Pancreas (tissue), 10 donors: Measurements from ENCODE around the gene SHANK3. TPM values are rescaled to one million over a fixed set of nuclear protein-coding genes. Genes with fewer than 3 reads are reported as not detected.
A peak's percentile ranks its signal among the peaks of the same experiment; 100 is the strongest.

Experiments
- ATAC-seq, 4 donors: fragments of 200-7000 bp; cut with Tn5 transposase; one replicate each; pipeline versions ENCODE4 v1.8.0 to v1.9.1; 2020; ENCODE audit warnings: mild to moderate bottlenecking in 4 of 4, moderate library complexity in 4 of 4
- DNase-seq, 6 donors: peaks; one replicate each; pipeline ENCODE4 v3.0.0-alpha.2; 2020
- FAIRE-seq: peaks from 2 replicates; lab custom pipeline; 2012; peaks lifted over from hg19 to GRCh38; lab: Jason Lieb, UNC
- H3K27ac ChIP-seq, 4 donors: fragments of 200-600 bp; sonication (generic); 1 replicate in 3 of 4; 2 replicates in 1 of 4; pipeline versions ENCODE4 v1.5.0 to v1.8.0; 2020
- H3K27me3 ChIP-seq, 4 donors: fragments of 200-600 bp; one replicate each; pipeline ENCODE4 v1.8.0; 2021
- H3K36me3 ChIP-seq, 3 donors: fragments of 200-600 bp; sonication (generic) in 1 of 3; one replicate each; pipeline versions ENCODE4 v1.5.0 to v1.8.0; 2020 to 2021
- H3K4me1 ChIP-seq, 3 donors: fragments of 200-600 bp; one replicate each; pipeline ENCODE4 v1.8.0; 2021
- H3K4me3 ChIP-seq, 4 donors: fragments of 200-600 bp; sonication (generic) in 2 of 4; one replicate each; pipeline versions ENCODE4 v1.5.0 to v1.8.0; 2020 to 2021
- H3K9me3 ChIP-seq, 4 donors: fragments of 200-600 bp; one replicate each; pipeline ENCODE4 v1.8.0; 2021
- CTCF ChIP-seq, 4 donors: fragments of 200-600 bp; sonication (generic) in 3 of 4; IDR thresholded peaks; one replicate each; pipeline versions ENCODE4 v1.5.0 to v1.8.0; 2021; ENCODE audit warnings: antibody characterized with exemption in 4 of 4
- WGBS, 2 donors: extraction: QIAGEN DNeasy Blood & Tissue Kit; methylation state at CpG; one replicate each; pipeline ENCODE4 v1.1.7; 2013; 5-methylcytosine and 5-hydroxymethylcytosine counted together
- intact Hi-C, 3 donors: fragments of 100-400 bp; cut with DNase I; formaldehyde crosslinking; loops; one replicate each; pipeline versions ENCODE4 v1.11.1 to v1.14.2; 2022
- polyA plus RNA-seq, 2 donors: library from polyadenylated mRNA; stranded (reverse); fragments of 200-250 nt; gene quantifications; one replicate each; pipeline ENCODE4 v1.2.3, GENCODE V29; 2013
- total RNA-seq, 6 donors: library from RNA; stranded (reverse); fragmentation: NEBNext Ultra II Directional in 4 of 6; extraction: Animal tissue kit (Norgen Biotek cat#: 25700) in 4 of 6; gene quantifications; one replicate each; pipeline versions ENCODE4 v1.2.1 to v1.2.4, GENCODE V29; 2021 to 2023
- donor health status: healthy with polysubstance abuse.
- donor health status: DM: no; HTN: no; CAD: no; lungs with moderate emphysema.
- donor health status: DM: no; HTN: no; CAD: no.
- donor health status: control.
- donor health status: control.
- donor health status: Bipolar disorder and iron deficiency.
- donor health status: DM: yes; HTN: yes; CAD: no.
- donor health status: DM: no; HTN: no; CAD: no.
- donor health status: DM: no; HTN: no; CAD: no.
- donor health status: DM: yes; HTN: yes; CAD: no.

Gene SHANK3
- 1 to 10 TPM; 2.7 to 6.1 (median 3.7) TPM for total RNA-seq
- polyA plus RNA-seq = 10 to 100 TPM; 18.7 to 18.9 TPM

GRCh38 chr22:50672471-50673230 lies at the start of gene SHANK3:
Gene SHANK3 (plus strand): TSS chr22:50672823.
- TF ChIP-seq CTCF (IDR thresholded peaks at IDR 0.05) = no peak
- FAIRE-seq = no peak
- peak within 1 kb of the TSS in 1 of 4 donors; percentile 31 for H3K4me3 ChIP-seq

GRCh38 chr22:50624347-50625130 lies 48.1 kb upstream of the SHANK3 start:
- H3K27me3 ChIP-seq = no peaks in the 10 kb centered on the region
- no peaks in the 10 kb centered on the region for H3K36me3 ChIP-seq
- H3K9me3 ChIP-seq = no peaks in the 10 kb centered on the region
- no peak for TF ChIP-seq CTCF (IDR thresholded peaks at IDR 0.05)
- intact Hi-C loops = no loop called here
- DNase-seq (peak in 2 of 6 donors; percentile 35 to 36), FAIRE-seq (no peak), ATAC-seq (no peak)
- H3K27ac ChIP-seq = no peak overlapping the region
- 73 to 75% methylated on average over 16 of the region's 16 CpGs for WGBS, 2 donors
- H3K4me1 ChIP-seq = peaks cover 19 to 29% (median 25%) of the 10 kb centered on the region in 3 donors
- no peak overlapping the region for H3K4me3 ChIP-seq

More at GRCh38 chr22:50672471-50673230, at the start of gene SHANK3:
- peak in 1 of 4 donors; percentile 10 for ATAC-seq
- peaks cover 0 to 3% (median 0%) of the 10 kb centered on the region in 4 donors for H3K27me3 ChIP-seq
- H3K27ac ChIP-seq = peak within 1 kb of the TSS in 1 of 4 donors; percentile 17
- no peaks in the 10 kb centered on the region for H3K36me3 ChIP-seq
- intact Hi-C loops = no loop called here
- WGBS, 2 donors = 44 to 56% methylated on average over 16 to 23 of the region's 23 CpGs
- no peaks in the 10 kb centered on the region for H3K9me3 ChIP-seq
- H3K4me1 ChIP-seq = no peaks in the 10 kb centered on the region
- DNase-seq = peak in 1 of 6 donors; percentile 58

DNA sequence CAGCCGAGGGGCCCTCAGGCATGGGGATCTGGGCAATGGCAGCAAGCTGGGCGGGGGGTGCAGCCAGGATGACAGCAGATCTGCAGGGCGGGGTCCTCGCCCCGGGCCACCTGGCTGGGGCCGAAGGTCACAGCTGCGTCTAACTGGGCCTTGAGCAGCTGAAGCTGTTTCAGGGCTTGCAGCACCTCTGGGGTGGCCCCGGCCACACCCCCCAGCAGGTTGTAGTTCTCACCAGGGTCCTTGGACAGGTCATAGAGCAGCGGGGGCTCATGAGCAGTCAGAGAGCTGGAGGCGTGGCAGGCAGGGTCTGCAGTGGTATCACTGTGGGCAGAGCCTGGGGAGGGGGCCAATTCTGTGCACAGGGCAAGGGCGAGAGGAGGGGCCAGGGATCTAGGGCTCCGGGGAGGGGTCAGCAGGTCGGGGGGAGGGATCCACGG lies 47.5 kb upstream of the SHANK3 start:
- Histone ChIP-seq H3K36me3 (no peaks in the 10 kb centered on the region), H3K9me3 (no peaks in the 10 kb centered on the region), H3K4me3 (no peak overlapping the region), H3K27ac (no peak overlapping the region), H3K27me3 (no peaks in the 10 kb centered on the region), H3K4me1 (peaks cover 17 to 27% (median 25%) of the 10 kb centered on the region in 3 donors)
- intact Hi-C loops = no loop called here
- ATAC-seq (no peak), DNase-seq (peak in 3 of 6 donors; percentile 32 to 77 (median 55)), FAIRE-seq (no peak)
- TF ChIP-seq CTCF (IDR thresholded peaks at IDR 0.05) = no peak
- 78 to 83% methylated on average over 14 of the region's 14 CpGs for WGBS, 2 donors

DNA sequence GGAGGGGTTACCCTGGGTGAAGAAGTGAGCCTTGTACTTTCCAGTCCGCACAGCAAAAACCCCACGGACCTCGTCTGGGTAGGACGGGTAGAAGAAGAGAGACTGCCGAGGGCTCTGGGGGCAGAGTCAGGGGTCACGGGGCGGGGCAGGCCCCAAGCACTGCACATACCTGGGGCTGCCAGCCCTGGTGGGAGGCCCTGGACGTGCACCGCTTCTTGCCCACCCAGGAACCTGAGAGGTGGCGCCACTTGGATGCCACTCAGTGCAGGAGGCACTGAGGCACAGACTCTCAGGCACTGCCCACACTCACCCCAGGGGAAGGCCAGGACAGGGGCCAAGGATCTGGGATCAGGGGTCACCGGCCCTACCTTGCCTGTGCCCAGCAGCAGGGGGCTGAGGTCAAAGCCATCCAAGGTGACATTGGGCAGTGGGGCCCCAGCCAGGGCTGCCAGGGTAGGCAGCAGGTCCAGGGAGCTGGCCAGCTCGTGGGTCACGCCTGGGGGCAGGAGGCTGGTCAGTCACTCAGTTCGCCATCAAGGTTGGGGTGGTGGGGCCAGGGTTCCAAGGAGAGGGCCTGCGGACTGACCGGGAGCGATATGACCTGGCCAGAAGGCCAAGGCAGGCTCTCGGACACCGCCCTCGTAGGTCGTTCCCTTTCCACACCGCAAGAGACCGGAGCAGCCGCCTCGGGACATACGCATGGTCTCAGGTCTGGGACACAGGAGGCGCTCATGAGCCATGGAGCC lies 46.9 kb upstream of the SHANK3 start:
- Histone ChIP-seq H3K9me3 (no peaks in the 10 kb centered on the region), H3K4me1 (peaks cover 14 to 25% (median 24%) of the 10 kb centered on the region in 3 donors), H3K27me3 (no peaks in the 10 kb centered on the region), H3K36me3 (no peaks in the 10 kb centered on the region), H3K27ac (no peak overlapping the region), H3K4me3 (no peak overlapping the region)
- 91 to 93% methylated on average over 26 to 27 of the region's 27 CpGs for WGBS, 2 donors
- no peak for TF ChIP-seq CTCF (IDR thresholded peaks at IDR 0.05)
- intact Hi-C loops = no loop called here
- no peak for FAIRE-seq
- ATAC-seq = no peak
- DNase-seq = peak in 2 of 6 donors; percentile 29 to 81
